Measurements from ENCODE around the gene AGO3. TPM values are rescaled to one million over a fixed set of nuclear protein-coding genes. Genes with fewer than 3 reads are reported as not detected.

Gene AGO3
- total RNA-seq, 1 donor, result 16.8 TPM

GRCh38 chr1:36092166-36092797 is 161.4 kb downstream of the AGO3 start:
- DNase-seq (ENCODE audit: low read depth), result no peak
- no peak overlapping the region for H3K4me3 ChIP-seq (ENCODE audit: low read depth, low read length)
- TF ChIP-seq CTCF (IDR thresholded peaks at IDR 0.05; ENCODE audit: insufficient read depth, low read depth, low read length), result no peak

- TF ChIP-seq CTCF (IDR thresholded peaks at IDR 0.05; ENCODE audit: insufficient read depth, low read depth, low read length), result no peak
- DNase-seq (ENCODE audit: low read depth), result no peak
- H3K4me3 ChIP-seq (ENCODE audit: low read depth, low read length), result no peak overlapping the region
Observed at GRCh38 chr1:36092798-36093185, 161.9 kb downstream of the AGO3 start.

GRCh38 chr1:36093226-36093625 is 162.3 kb downstream of the AGO3 start:
- H3K4me3 ChIP-seq (ENCODE audit: low read depth, low read length), result no peak overlapping the region
- TF ChIP-seq CTCF (IDR thresholded peaks at IDR 0.05; ENCODE audit: insufficient read depth, low read depth, low read length), result no peak
- no peak for DNase-seq (ENCODE audit: low read depth)

- no peak overlapping the region for H3K4me3 ChIP-seq (ENCODE audit: low read depth, low read length)
- DNase-seq (ENCODE audit: low read depth), result no peak
- no peak for TF ChIP-seq CTCF (IDR thresholded peaks at IDR 0.05; ENCODE audit: insufficient read depth, low read depth, low read length)
Observed at GRCh38 chr1:36093929-36094328, 163.0 kb downstream of the AGO3 start.

- no peak for TF ChIP-seq CTCF (IDR thresholded peaks at IDR 0.05; ENCODE audit: insufficient read depth, low read depth, low read length)
- DNase-seq (ENCODE audit: low read depth), result no peak
Observed at GRCh38 chr1:36094621-36095061, 163.7 kb downstream of the AGO3 start.

GRCh38 chr1:36095760-36096405 is 165.0 kb downstream of the AGO3 start:
- DNase-seq (ENCODE audit: low read depth), result no peak
- no peak overlapping the region for H3K4me3 ChIP-seq (ENCODE audit: low read depth, low read length)
- no peak for TF ChIP-seq CTCF (IDR thresholded peaks at IDR 0.05; ENCODE audit: insufficient read depth, low read depth, low read length)

More at GRCh38 chr1:36094621-36095061, 163.7 kb downstream of the AGO3 start:
- no peak overlapping the region for H3K4me3 ChIP-seq (ENCODE audit: low read depth, low read length)
